GM18909 (cell line): ENCODE data around the gene SYF2.
"Not testable (repeated sequence)": the region's sequence is repeated elsewhere in the genome, so short reads cannot be mapped to it uniquely, and the experiment has no call there.

Source experiments
- ATAC-seq: cut with Tn5 transposase; IDR thresholded peaks from one replicate; pipeline ENCODE4 v1.9.1; 2021; ENCODE audit warnings: mild to moderate bottlenecking; ENCODE audit not compliant: unreplicated experiment, poor library complexity

SYF2 gene

DNA sequence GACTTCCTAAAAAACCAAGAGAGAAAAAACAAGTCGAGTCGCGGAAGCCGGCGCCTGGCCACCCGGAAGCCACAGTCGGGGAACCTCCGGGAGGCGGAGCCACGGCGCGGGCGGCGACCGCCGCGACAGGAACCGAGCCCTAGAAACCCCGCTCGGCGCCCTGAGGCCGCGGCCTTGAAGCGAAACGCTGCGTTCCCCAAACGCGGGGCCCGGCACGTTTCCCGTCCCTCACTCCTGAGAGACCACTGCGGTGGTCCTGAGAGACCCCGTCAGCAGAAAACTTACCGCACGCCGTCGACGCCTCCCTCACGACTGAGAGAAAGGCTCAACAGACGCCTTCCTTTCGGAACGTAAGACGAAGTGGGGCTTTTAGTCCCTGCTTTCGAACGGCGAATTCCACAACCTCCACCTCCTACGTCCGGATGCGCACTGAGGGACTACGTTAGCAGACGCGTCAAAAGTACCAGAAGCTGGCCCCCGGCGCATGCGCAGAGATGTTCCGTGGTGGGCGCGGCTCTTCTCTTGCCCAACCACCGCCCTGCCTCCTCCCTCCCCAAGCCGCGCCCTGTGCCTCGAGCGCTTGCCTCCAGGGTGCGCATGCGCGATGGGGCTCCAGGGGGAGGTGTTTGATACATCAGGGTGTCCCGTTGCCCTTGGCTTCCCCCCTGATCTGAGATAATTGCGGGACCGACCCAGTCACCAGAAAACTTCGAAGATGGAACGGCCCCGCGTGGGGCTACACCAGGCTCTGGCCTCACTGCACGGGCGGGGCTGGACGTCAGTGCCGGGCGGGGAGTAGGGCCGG, 14.9 kb upstream of the SYF2 start, which contains the start of gene RSRP1:
RSRP1 (minus strand) TSS at position 431 of the 805 bp plus-strand sequence. CDS start 491 bp downstream, outside the sequence.
- peak; percentile 85 for ATAC-seq

DNA sequence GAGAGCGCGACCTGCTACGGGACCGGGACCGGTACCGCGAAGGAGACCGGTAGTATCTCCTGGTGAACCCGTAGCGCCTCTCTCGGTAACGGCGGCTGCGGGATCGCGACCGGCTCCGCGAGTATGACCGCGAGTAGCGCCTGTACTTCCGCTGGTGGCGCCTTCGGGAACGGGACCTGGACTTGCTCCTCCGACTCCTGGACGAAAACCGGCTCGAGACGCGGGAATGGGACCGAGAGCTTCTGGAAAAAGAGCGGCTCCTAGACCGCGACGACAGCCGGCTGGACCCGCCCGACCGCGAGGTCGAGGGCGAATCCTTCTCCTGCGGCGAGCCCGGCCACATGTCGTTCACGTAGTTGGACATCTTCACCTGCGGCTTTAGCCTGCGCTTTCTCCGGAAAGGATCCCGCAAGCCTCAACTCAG, 14.3 kb upstream of the SYF2 start:
- peak; percentile 8 for ATAC-seq

DNA sequence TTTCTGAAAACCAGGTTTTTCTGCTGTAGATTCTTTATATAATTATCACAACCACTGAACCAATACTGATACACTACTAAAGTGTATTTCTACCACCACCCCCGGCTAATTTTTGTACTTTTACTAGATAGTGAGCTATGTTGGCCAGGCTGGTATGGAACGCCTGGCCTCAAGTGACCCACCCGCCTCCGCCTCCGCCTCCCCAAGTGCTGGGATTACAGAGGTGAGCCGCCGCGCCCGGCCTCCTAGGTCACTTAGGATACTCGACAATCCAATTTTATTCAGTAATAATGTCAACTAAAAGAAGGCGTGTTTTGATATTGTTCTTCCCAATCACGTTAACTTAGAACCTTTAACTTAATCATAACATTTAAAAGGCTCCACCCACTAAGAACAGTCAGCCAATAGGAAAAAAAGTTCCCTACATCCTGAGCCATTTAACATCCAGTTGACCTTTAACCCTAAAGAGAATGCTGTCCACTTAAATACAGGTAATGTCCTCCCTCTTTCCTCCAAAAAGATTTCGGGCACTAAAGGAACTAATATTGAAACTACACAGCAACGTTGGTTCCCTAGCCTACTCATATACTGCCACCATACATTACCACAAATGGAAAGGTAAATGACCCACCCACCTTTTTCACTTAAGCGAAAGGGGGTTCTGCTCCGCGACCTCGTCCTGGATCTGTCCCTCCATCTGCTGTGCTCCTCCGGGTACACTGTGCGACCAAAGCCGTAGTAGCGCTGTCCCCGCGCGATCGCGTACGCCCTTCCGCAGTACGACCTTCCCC, 13.7 kb upstream of the SYF2 start:
- ATAC-seq: no peak

DNA sequence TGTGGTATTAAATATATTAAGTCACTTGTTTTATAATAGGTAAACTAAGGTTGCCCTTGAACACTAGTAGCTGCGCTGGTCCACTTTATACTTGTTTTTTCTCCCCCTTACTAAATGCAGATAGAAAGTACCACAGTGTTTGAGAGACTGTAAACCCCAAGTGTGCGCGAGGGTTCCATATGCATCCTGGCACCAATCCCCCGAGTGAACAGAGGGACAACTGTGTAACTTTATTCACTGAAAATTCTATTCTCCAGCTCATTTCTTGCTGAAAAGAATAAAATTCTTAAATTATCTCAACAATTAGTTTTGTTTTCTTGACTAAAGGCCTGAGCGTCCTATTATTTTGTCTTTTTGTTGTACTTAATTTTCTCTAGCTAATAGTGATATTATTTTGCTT, 13.1 kb upstream of the SYF2 start:
- ATAC-seq: no peak

DNA sequence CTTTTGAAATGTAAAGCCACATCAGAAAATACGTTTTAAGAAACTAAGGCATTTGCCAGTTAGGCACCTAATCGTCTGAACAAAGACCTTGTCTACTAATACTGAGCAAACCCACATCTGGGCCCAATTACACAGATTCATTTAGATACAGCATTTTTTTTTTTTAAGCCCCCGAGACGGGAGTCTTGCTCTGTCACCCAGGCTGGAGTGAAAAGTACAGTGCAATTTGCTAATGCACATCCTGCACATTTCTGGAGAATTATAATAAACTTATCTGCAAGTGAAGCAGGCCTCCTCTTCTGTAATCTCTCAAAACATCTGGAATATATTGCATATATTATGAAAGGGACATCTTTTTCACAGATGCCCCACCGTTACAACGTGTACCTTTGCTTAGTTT, 11.6 kb upstream of the SYF2 start:
- no peak for ATAC-seq

DNA sequence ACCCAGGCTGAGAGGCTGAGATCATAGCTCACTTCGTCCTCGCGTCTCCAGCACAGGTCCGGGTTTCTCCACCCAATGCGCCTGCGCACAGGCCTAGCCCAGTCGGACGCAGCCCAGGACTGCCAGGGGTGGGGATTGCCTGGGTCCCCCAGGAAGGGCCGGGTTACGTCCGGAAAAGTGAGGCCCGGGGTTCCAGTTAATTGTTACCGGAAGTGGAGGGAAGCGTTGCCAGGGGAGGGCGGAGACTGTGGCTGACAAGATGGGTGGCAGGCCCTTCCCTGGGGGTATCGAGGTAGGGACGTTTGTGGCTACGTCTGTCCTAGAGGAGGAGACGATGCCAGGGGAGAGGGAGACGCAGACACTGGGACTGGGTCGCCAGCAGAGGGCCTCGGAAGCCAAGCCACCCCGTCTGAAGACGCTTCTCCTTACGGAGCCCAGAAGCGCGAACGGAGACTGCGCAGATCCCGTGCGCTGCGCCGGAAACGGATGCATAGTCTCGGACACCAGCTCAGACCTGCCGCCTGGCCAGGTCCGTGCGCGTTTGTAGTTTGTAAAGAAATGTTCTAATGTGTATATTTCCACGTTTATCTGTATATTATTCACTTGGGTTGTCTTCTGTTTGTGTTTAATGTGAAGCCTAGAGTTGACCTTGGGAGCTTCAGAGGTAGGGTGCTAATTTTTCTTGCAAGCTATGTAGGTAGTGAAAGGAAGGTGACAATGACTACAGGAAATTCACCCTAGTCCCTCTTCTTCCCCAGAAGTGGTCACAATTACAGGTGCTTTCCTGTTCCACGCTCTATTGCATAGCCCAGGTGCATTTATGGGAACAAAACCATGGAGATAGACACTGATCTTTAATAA, 7.6 kb upstream of the SYF2 start:
- ATAC-seq: peak; percentile 66

DNA sequence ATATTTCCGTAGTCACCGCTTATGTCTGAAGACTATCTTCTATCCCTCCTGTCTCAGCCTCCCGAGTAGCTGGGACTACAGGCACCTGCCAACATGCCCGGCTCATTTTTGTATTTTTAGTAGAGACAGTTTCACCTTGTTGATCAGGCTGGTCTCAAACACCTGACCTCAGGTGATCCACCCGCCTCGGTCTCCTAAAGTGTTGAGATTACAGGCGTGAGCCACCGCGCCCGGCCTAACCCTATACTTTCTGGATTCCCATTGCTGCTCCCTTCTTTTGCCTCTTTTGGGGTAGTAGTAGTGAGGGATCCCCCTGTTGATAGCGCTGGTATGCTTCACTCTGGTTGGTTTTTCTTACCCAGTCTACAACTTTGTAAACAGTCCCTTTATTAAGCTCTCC, 5.7 kb upstream of the SYF2 start:
- no peak for ATAC-seq

DNA sequence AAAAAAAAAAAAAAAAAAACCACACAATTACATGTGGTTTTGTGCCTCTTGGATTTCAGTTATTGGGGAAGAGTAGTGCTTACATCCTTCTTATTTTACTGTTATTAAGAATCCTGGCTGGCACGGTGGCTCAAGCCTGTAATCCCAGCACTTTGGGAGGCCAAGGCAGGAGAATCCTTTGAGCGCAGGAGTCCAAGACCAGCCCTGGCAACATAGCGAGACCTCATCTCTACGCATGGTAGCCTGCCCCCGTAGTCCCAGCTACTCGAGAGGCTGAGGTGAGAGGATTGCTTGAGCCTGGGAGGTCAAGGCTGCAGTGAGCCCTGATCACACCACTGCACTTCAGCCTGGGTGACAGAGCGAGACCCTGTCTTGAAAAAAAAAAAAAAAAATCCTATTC, 4.0 kb upstream of the SYF2 start:
- ATAC-seq: not testable (repeated sequence)

DNA sequence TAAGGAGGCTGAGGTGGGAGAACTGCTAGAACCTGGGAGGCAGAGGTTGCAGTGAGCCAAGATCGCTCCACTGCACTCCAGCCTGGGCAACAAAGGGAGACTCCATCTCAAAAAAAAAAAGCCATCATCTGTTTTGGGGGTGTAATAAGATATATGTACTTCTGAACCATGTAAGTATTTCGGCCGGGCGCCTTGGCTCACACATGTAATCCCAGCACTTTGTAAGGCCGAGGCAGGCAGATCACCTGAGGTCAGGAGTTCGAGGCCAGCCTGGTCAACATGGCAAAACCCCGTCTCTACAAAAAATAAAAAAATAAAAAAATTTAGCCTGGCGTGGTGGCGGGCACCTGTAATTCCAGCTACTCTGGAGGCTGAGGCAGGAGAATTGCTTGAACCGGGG, 3.1 kb upstream of the SYF2 start:
- not testable (repeated sequence) for ATAC-seq

DNA sequence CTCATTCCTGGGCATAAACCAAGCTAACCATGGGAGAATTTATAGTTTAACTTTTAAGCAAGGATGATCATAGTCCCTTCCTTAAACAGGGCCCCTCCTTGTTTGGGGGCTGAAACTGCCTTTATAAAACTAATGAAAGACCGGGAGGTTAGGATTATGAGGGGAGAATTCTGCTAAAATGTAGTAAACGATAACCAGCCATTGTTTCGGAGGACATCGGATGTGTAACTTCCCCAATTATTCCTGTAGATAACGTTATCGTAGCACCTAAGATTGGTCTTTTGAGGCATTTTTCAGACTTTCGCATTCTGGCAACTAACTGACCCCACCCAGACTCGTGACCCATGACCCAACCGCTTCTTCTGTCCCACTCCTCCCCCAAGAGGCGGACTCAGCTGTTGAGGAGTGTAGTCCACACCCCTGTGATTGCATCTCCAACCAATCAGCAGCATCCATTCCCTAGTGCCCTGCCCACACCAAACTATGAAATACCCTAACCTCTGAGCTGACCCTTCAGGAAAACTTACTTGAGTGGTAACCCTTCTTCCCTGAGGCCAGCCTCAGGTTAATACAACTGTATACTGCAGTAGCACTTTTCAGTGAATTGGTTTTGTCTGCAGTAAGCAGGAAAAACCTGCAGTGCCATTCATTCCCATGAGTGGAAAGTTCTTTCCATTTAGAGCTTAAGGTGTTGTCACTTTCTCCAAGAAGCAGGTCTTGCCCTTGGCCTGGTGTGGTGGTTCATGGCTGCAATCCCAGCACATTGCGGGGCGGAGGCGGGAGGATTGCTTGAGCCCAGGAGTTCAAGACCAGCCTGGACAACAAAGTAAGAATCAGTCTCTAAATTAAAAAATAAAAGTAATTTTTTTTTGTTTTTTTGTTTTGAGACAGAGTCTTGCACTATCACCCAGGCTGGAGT, 823 bp upstream of the SYF2 start:
- peak; percentile 62 for ATAC-seq

DNA sequence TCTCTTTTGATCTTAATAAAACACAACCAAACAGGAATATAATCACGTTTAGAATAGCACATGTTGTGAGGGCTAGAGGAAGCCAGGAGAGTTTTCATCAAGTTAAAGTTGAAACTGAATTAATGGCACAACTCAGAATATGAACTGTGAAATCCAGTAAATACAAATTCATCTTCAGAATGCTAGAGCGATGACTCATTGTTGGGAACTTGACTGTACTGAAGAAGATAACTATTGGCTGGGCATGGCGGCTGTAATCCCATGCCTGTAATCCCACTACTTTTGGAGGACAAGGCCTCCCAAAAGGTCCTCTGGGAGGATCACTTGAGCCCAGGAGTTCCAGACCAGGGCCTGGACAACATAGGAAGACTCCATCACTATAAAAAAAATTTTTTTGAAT, 8.8 kb downstream of the SYF2 start:
- ATAC-seq: no peak

DNA sequence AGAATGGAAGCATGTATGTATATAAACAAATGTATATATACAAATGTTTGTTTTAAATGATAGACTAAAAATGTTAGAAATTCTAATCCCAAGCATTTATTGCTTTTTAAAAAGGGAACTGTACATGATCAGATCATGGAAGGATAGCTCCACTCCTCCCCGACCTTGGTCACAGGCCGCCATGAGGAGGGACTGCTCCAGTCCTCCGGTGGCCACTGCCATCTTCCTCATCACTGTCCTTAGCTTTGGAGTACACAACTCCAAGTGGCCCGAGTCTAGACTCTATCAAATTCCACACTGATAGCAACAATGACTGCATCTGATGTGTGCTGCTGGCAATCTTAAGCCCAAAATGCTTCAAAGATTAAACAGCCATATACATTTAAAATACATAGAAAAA, 9.7 kb downstream of the SYF2 start:
- no peak for ATAC-seq

DNA sequence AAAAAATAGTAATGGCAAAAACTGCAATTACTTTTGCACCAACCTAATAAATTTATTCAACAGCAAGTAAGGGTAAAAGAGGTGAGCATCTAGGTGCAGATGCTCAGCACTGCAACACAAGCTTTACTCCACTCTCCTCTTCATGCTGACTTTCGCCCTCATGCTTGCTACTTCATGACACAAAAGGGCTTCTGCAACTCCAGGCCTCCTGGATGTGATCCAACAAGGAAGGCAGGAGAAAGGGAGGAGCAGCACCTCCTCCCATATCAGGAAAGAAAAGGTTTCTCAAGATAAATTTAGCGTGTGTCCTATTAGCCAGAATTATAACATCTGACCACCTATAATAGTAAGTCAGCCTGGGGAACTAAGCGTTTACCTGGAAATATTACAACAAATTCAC, 11.6 kb downstream of the SYF2 start:
- no peak for ATAC-seq

DNA sequence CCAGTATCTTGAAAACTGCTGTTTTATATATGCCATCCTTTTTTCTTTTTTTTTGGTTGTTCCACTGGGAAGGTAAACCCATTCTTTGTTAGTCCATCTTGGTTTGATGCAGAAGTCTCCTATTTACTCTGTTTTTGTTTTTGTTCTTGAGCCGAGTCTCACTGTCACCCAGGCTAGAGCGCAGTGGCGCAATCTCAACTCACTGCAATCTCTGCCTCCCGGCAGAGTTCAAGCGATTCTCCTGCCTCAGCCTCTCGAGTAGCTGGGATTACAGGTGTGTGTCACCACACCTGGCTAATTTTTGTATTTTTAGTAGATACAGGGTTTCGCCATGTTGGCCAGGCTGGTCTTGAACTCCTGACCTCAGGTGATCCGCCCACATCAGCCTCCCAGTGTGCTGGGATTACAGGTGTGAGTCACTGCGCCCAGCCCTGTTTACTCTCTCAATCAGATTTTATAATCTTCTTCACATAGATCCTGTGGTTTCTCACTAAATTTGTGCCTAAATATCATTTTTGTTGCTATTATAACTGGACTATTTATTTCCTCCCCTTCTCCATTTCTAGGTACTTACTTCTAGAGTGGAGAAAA, 12.5 kb downstream of the SYF2 start:
- ATAC-seq: no peak

DNA sequence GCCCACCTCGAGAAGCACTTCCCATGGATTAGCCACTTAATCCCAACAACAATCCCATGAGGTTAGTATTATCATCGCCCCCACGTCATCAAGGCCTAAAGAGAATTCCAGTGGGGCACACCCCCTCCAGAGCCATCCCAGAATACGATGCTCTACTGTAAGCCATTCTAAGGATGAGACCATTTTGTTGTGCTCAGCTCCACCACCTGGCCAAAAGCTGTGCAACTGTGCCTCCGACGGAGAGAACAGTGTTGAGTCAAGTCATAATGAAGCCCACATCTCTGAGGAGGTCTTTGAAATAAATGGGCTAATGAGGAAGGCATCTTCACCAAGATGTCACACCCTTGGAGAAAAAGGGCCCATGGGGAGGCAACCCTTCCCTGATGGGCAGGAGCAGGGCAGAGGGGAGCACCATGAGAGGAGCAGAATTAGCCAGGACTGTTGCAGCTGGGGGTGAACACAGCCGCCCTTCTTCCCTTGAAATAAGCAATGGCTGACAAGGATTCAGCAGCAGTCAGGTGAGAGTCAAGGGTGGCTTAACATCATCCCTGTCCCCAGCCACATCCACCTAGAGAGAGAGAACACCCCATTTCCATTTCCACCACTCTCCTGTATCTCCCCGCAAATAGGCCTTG, 14.6 kb downstream of the SYF2 start:
- no peak for ATAC-seq

DNA sequence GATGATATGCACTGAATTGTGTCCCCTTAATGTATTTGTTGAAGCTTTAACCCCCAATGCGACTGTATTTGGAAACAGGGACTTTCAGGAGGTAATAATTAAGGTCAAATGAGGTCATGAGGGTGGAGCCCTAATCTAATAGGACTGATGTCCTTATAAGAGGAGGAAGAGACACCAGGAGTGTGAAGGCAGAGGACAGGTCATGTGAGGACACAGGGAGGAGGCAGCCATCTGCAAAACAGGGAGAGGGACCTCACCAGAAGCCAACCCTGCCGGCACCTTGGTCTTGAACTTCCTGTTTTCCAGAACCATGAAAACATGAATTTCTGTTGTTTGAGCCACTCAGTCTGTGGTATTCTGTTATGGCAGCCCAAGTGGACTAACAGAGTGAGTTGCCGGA, 15.3 kb downstream of the SYF2 start:
- ATAC-seq: no peak

DNA sequence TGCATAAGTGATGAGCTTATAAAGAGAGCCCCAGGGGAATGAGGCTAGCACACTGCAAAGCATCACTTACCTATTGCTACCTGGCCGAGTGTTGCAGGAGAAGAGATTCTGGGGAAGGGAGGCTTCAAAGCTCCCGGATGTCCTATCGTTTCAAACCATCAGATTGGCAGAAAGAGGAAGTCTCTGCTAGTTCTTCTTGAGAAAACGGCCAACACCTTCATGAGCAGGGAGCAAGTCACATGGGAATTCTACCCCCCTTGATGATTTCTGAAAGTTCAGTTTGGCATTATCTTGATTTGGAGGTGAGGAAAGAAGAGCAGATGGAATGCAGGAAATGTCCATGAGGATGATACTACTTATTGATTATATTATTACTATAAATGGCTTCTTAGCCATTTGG, 16.2 kb downstream of the SYF2 start:
- ATAC-seq: no peak

DNA sequence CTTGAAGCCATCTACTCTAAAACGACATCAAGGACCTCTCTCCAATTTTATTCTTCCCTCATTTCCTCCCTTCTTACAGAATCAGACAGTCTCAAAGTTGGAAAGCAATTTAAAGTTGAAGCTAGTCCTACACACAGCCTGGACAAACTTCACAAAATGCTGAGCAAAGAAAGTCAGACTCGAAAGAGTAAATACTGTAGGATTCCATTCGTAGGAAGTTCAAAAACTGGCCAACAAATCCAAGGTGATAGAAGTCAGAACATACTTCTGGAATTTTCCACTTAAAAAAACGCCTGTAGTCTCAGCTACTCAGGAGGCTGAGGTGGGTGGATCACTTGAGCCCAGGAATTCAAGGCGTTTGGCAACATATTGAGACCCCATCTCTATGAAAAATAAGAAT, 19.6 kb downstream of the SYF2 start:
- ATAC-seq: no peak

DNA sequence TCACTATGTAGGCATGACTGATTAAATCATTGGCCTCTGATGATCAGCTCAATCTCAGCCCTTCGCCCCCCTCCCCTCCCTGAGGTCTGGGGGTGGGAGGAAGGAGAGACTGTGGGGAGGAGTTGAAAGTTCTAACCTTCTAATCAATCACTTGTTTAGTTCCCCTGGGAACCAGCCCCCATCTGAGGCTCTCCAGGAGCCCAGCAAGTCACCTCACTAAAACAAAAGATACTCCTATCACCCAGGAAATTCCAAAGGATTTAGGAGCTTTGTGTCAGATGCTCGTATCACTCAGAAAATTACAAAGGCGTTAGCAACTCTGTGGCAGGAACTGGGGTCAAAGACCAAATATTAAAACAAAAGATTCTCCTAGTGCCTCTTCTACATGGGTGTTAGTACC, 21.6 kb downstream of the SYF2 start:
- no peak for ATAC-seq
